SK-N-SH treated with all-trans-retinoic acid at 6 μM for 48 hours (cell line): ENCODE measurements around the gene AHCYL1.
A peak's percentile ranks its signal among the peaks of the same experiment; 100 is the strongest.

Experiments
- ATAC-seq: fragments of 200-7000 bp; cut with Tn5 transposase; 3 replicates; pipeline ENCODE4 v1.9.1; 2020; ENCODE audit warnings: mild to moderate bottlenecking, moderate library complexity
- ARNTL ChIP-seq: fragments of 450-650 bp; formaldehyde crosslinking; IDR thresholded peaks from 2 replicates; pipeline ENCODE4 v1.5.0; 2020; ENCODE audit warnings: low read depth, mild to moderate bottlenecking, moderate library complexity, borderline replicate concordance
- BACH2 ChIP-seq: fragments of 250-450 bp; sonication (Bioruptor Pico); IDR thresholded peaks from 2 replicates; pipeline ENCODE4 v1.9.0; 2021; ENCODE audit warnings: mild to moderate bottlenecking, borderline replicate concordance
- CSDC2 ChIP-seq: fragments of 250-450 bp; sonication (Bioruptor Pico); IDR thresholded peaks from 2 replicates; pipeline ENCODE4 v1.5.0; 2020; ENCODE audit warnings: mild to moderate bottlenecking, moderate library complexity
- CSRNP3 ChIP-seq: fragments of 250-450 bp; sonication (Bioruptor Pico); IDR thresholded peaks from 2 replicates; pipeline ENCODE4 v1.5.1; 2021; ENCODE audit warnings: mild to moderate bottlenecking, moderate library complexity
- ESRRG ChIP-seq: fragments of 250-450 bp; sonication (Bioruptor Pico); IDR thresholded peaks from 2 replicates; pipeline ENCODE4 v1.6.1; 2021; ENCODE audit warnings: mild to moderate bottlenecking
- GLIS3 ChIP-seq: fragments of 250-450 bp; sonication (Bioruptor Pico); IDR thresholded peaks from 2 replicates; pipeline ENCODE4 v1.5.0; 2020; ENCODE audit warnings: mild to moderate bottlenecking, moderate library complexity
- ISL1 ChIP-seq: fragments of 250-450 bp; sonication (Bioruptor Pico); IDR thresholded peaks from 2 replicates; pipeline ENCODE4 v2.1.2; 2022; ENCODE audit warnings: mild to moderate bottlenecking, moderate library complexity
- OSR1 ChIP-seq: fragments of 250-450 bp; sonication (Bioruptor Pico); IDR thresholded peaks from 2 replicates; pipeline ENCODE4 v1.8.0; 2022; ENCODE audit warnings: moderate library complexity, mild to moderate bottlenecking, inconsistent platforms
- PATZ1 ChIP-seq: fragments of 250-450 bp; sonication (Bioruptor Pico); IDR thresholded peaks from 2 replicates; pipeline ENCODE4 v1.8.0; 2020; ENCODE audit warnings: mild to moderate bottlenecking, moderate library complexity, borderline replicate concordance
- PPARA ChIP-seq: fragments of 250-450 bp; sonication (Bioruptor Pico); IDR thresholded peaks from 2 replicates; pipeline ENCODE4 v1.5.0; 2020; ENCODE audit warnings: mild to moderate bottlenecking, borderline replicate concordance
- RARB ChIP-seq: fragments of 250-450 bp; sonication (Bioruptor Pico); IDR thresholded peaks from 2 replicates; pipeline ENCODE4 v1.8.0; 2021; ENCODE audit warnings: mild to moderate bottlenecking, moderate library complexity
- SNAI2 ChIP-seq: fragments of 250-450 bp; sonication (Bioruptor Pico); IDR thresholded peaks from 2 replicates; pipeline ENCODE4 v1.5.0; 2020; ENCODE audit warnings: mild to moderate bottlenecking, moderate library complexity
- TCF4 ChIP-seq: fragments of 250-450 bp; sonication (Bioruptor Pico); IDR thresholded peaks from 2 replicates; pipeline ENCODE4 v1.8.0; 2021; ENCODE audit warnings: mild to moderate bottlenecking, moderate library complexity, borderline replicate concordance
- TOX ChIP-seq: fragments of 250-450 bp; sonication (Bioruptor Pico); IDR thresholded peaks from 2 replicates; pipeline ENCODE4 v1.8.0; 2021; ENCODE audit warnings: mild to moderate bottlenecking, moderate library complexity, borderline replicate concordance
- ZC3H10 ChIP-seq: fragments of 250-450 bp; sonication (Bioruptor Pico); IDR thresholded peaks from 2 replicates; pipeline ENCODE4 v1.5.1; 2021; ENCODE audit warnings: mild to moderate bottlenecking, moderate library complexity
- ZFP3 ChIP-seq: fragments of 250-450 bp; sonication (Bioruptor Pico); IDR thresholded peaks from 2 replicates; pipeline ENCODE4 v1.5.0; 2020; ENCODE audit warnings: mild to moderate bottlenecking, moderate library complexity
- ZFP30 ChIP-seq: fragments of 450-650 bp; formaldehyde crosslinking; IDR thresholded peaks from 2 replicates; pipeline ENCODE4 v1.5.0; 2022; ENCODE audit warnings: mild to moderate bottlenecking, moderate library complexity
- ZNF565 ChIP-seq: fragments of 450-650 bp; formaldehyde crosslinking; conservative IDR thresholded peaks from 2 replicates; pipeline ENCODE4 v1.5.0; 2020; ENCODE audit warnings: low read depth, mild to moderate bottlenecking, moderate library complexity
- ZNF70 ChIP-seq: fragments of 450-650 bp; formaldehyde crosslinking; IDR thresholded peaks from 2 replicates; pipeline ENCODE4 v1.5.0; 2020; ENCODE audit warnings: mild to moderate bottlenecking, moderate library complexity
- ZNF8 ChIP-seq: fragments of 450-650 bp; formaldehyde crosslinking; IDR thresholded peaks from 2 replicates; pipeline ENCODE4 v1.5.0; 2020; ENCODE audit warnings: mild to moderate bottlenecking, moderate library complexity
- TF ChIP-seq, protein P1 (sequence below): fragments of 250-450 bp; sonication (Bioruptor Pico); IDR thresholded peaks from 2 replicates; pipeline ENCODE4 v1.5.0; 2020; ENCODE audit warnings: mild to moderate bottlenecking, moderate library complexity
- TF ChIP-seq, protein P2 (sequence below): fragments of 250-450 bp; sonication (Bioruptor Pico); IDR thresholded peaks from 2 replicates; pipeline ENCODE4 v1.5.1; 2020; ENCODE audit warnings: low read depth, mild to moderate bottlenecking, moderate library complexity
- TF ChIP-seq, protein P3 (sequence below): fragments of 250-450 bp; sonication (Bioruptor Pico); IDR thresholded peaks from 2 replicates; pipeline ENCODE4 v1.8.0; 2021; ENCODE audit warnings: low read depth, mild to moderate bottlenecking, moderate library complexity, borderline replicate concordance

Gene AHCYL1

DNA sequence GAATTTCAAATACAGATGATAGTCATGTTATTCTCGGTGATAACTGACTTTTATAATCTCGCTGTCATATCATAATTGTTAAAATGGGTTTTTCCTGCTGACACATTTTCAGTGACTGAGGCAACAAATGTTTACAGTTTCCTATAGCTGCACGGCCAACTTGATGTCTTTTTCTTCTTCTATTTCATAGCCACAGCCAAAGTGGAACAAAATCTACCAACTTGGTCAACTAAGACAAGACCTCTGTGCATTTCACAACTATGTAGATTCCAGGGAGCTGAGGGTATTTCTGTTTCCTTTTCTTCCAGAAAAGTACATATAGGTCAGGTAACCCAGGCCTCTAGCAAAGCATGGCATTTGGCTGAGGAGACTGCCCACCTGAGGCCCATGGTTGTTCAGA lies 10.4 kb upstream of the AHCYL1 start:
- no peak for ATAC-seq
- no peak for TF ChIP-seq ZNF8 (CRISPR knock-in tag)
- no peak for TF ChIP-seq BACH2 (CRISPR knock-in tag)
- TF ChIP-seq GLIS3 (CRISPR knock-in tag), result no peak
- no peak for TF ChIP-seq ESRRG (CRISPR knock-in tag)
- no peak for TF ChIP-seq ZFP3 (CRISPR knock-in tag)
- no peak for TF ChIP-seq SNAI2 (CRISPR knock-in tag)
- TF ChIP-seq TCF4 (CRISPR knock-in tag), result no peak
- no peak for TF ChIP-seq TOX (CRISPR knock-in tag)
- no peak for TF ChIP-seq RARB (CRISPR knock-in tag)
- no peak for TF ChIP-seq ARNTL
- no peak for TF ChIP-seq ISL1
- TF ChIP-seq PPARA (CRISPR knock-in tag), result no peak
- TF ChIP-seq ZNF565 (CRISPR knock-in tag), result no peak
- no peak for TF ChIP-seq ZNF70
- TF ChIP-seq CSDC2, result no peak

- TF ChIP-seq OSR1 (CRISPR knock-in tag) (no peak), ISL1 (peak; percentile 34)
- ATAC-seq, result peak; percentile 45; the same call in 2 of the 3 replicates
Observed at GRCh38 chr1:109975718-109976117, 8.8 kb upstream of the AHCYL1 start.

GRCh38 chr1:109976762-109977161 lies 7.8 kb upstream of the AHCYL1 start:
- ATAC-seq, result no peak
- TF ChIP-seq, protein P1, sequence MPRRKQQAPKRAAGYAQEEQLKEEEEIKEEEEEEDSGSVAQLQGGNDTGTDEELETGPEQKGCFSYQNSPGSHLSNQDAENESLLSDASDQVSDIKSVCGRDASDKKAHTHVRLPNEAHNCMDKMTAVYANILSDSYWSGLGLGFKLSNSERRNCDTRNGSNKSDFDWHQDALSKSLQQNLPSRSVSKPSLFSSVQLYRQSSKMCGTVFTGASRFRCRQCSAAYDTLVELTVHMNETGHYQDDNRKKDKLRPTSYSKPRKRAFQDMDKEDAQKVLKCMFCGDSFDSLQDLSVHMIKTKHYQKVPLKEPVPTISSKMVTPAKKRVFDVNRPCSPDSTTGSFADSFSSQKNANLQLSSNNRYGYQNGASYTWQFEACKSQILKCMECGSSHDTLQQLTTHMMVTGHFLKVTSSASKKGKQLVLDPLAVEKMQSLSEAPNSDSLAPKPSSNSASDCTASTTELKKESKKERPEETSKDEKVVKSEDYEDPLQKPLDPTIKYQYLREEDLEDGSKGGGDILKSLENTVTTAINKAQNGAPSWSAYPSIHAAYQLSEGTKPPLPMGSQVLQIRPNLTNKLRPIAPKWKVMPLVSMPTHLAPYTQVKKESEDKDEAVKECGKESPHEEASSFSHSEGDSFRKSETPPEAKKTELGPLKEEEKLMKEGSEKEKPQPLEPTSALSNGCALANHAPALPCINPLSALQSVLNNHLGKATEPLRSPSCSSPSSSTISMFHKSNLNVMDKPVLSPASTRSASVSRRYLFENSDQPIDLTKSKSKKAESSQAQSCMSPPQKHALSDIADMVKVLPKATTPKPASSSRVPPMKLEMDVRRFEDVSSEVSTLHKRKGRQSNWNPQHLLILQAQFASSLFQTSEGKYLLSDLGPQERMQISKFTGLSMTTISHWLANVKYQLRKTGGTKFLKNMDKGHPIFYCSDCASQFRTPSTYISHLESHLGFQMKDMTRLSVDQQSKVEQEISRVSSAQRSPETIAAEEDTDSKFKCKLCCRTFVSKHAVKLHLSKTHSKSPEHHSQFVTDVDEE (CRISPR knock-in tag), result no peak
- TF ChIP-seq ISL1 (no peak), CSRNP3 (CRISPR knock-in tag) (no peak), ZNF70 (no peak), PPARA (CRISPR knock-in tag) (no peak), SNAI2 (CRISPR knock-in tag) (no peak), ZC3H10 (CRISPR knock-in tag) (no peak), ARNTL (no peak), GLIS3 (CRISPR knock-in tag) (no peak), ZFP30 (no peak), OSR1 (CRISPR knock-in tag) (no peak)
- TF ChIP-seq, protein P2, sequence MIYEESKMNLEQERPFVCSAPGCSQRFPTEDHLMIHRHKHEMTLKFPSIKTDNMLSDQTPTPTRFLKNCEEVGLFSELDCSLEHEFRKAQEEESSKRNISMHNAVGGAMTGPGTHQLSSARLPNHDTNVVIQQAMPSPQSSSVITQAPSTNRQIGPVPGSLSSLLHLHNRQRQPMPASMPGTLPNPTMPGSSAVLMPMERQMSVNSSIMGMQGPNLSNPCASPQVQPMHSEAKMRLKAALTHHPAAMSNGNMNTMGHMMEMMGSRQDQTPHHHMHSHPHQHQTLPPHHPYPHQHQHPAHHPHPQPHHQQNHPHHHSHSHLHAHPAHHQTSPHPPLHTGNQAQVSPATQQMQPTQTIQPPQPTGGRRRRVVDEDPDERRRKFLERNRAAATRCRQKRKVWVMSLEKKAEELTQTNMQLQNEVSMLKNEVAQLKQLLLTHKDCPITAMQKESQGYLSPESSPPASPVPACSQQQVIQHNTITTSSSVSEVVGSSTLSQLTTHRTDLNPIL (CRISPR knock-in tag), result no peak
- TF ChIP-seq, protein P3, sequence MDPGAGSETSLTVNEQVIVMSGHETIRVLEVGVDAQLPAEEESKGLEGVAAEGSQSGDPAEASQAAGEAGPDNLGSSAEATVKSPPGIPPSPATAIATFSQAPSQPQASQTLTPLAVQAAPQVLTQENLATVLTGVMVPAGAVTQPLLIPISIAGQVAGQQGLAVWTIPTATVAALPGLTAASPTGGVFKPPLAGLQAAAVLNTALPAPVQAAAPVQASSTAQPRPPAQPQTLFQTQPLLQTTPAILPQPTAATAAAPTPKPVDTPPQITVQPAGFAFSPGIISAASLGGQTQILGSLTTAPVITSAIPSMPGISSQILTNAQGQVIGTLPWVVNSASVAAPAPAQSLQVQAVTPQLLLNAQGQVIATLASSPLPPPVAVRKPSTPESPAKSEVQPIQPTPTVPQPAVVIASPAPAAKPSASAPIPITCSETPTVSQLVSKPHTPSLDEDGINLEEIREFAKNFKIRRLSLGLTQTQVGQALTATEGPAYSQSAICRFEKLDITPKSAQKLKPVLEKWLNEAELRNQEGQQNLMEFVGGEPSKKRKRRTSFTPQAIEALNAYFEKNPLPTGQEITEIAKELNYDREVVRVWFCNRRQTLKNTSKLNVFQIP (CRISPR knock-in tag), result no peak

- TF ChIP-seq ZFP30 (no peak), TCF4 (CRISPR knock-in tag) (no peak), ESRRG (CRISPR knock-in tag) (no peak), PATZ1 (CRISPR knock-in tag) (no peak), SNAI2 (CRISPR knock-in tag) (no peak), CSRNP3 (CRISPR knock-in tag) (no peak), ZNF565 (CRISPR knock-in tag) (no peak), ZFP3 (CRISPR knock-in tag) (no peak), ZNF70 (no peak), RARB (CRISPR knock-in tag) (no peak), OSR1 (CRISPR knock-in tag) (no peak)
- TF ChIP-seq, protein P1 (CRISPR knock-in tag), result no peak
- no peak for ATAC-seq
Observed at GRCh38 chr1:109977225-109977624, 7.3 kb upstream of the AHCYL1 start.
